ENCODE measurements around the gene TAF13.

DNA sequence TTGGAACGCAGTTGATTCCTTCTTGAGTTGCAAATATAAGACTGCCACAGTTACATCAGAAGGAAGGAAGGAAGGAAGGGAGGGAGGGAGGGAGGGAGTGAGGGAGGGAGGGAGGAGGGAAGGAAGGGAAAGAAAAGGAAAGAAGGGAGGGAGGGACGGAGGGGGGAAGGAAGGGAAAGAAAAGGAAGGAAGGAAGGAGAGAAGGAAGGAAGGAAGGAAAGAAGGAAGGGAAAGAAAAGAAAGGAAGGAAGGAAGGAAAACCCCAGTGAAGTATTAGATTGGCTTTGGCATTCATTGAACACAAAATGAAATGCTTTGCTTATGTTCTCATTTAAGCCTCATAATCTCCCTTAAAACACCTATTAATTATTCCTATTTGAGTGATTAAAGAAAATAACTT, 27.5 kb downstream of the TAF13 start:
- TF ChIP-seq EZH2 (IDR thresholded peaks at IDR 0.05; ENCODE audit: insufficient read depth, poor library complexity, severe bottlenecking) (no peak), EZH2phosphoT487 (IDR thresholded peaks at IDR 0.05; ENCODE audit: insufficient read depth, low read depth) (no peak)
